ENCODE data around the gene ARL6.

The ARL6 gene

DNA sequence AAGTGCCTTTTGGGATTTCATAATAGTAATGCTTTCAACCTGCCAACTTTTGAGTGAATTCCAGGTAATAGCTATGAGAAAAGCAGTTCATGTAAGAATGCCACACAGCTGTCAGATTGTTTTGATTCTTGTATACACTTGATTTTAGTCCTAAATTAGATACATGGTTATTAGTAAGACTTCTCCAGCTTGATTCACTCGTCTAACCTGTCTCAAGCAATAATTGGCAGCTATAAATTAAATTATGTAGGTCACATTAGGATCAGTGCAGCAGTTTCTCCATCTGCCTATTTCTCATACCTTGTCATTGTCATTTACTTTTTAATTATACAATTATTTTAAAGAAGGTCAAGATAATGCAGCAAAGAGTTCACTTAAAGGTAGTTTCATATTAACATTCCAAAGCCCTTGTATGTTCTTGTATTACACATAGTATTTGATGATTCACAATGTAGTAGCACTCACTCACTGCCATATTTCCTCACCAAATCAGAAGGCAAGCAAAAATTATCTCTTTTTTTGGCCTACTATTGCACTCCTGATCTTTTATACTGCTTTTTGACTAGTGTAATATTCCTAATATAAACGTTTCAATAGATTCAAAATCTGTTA is 46.3 kb downstream of the ARL6 start:
- Histone ChIP-seq H3K9ac (ENCODE audit: low read depth, low read length, poor library complexity, severe bottlenecking) (no peak overlapping the region), H3K4me2 (ENCODE audit: low read depth, low read length, poor library complexity, severe bottlenecking) (no peak overlapping the region), H3K9me2 (replicated peaks; ENCODE audit: low read depth, low read length) (no peaks in the 10 kb centered on the region), H3K36me3 (ENCODE audit: insufficient read depth, low read length) (no peaks in the 10 kb centered on the region), H3K4me3 (ENCODE audit: low read length, poor library complexity, severe bottlenecking) (no peak overlapping the region), H3K4me1 (ENCODE audit: insufficient read depth, low read length, poor library complexity, severe bottlenecking) (no peaks in the 10 kb centered on the region), H3K79me2 (ENCODE audit: insufficient read depth, low read length) (no peaks in the 10 kb centered on the region), H3K9me3 (ENCODE audit: insufficient read depth, low read depth, low read length) (no peaks in the 10 kb centered on the region), H2AFZ (ENCODE audit: low read length) (no peak overlapping the region), H3F3A (ENCODE audit: low read depth) (no peaks in the 10 kb centered on the region), H4K20me1 (ENCODE audit: insufficient read depth, low read length, poor library complexity, severe bottlenecking) (no peaks in the 10 kb centered on the region), H3K27me3 (ENCODE audit: insufficient read depth, low read length, poor library complexity, severe bottlenecking) (no peaks in the 10 kb centered on the region)
- TF ChIP-seq EZH2phosphoT487 (IDR thresholded peaks at IDR 0.05; ENCODE audit: borderline replicate concordance) = no peak
- TF ChIP-seq, protein P1, sequence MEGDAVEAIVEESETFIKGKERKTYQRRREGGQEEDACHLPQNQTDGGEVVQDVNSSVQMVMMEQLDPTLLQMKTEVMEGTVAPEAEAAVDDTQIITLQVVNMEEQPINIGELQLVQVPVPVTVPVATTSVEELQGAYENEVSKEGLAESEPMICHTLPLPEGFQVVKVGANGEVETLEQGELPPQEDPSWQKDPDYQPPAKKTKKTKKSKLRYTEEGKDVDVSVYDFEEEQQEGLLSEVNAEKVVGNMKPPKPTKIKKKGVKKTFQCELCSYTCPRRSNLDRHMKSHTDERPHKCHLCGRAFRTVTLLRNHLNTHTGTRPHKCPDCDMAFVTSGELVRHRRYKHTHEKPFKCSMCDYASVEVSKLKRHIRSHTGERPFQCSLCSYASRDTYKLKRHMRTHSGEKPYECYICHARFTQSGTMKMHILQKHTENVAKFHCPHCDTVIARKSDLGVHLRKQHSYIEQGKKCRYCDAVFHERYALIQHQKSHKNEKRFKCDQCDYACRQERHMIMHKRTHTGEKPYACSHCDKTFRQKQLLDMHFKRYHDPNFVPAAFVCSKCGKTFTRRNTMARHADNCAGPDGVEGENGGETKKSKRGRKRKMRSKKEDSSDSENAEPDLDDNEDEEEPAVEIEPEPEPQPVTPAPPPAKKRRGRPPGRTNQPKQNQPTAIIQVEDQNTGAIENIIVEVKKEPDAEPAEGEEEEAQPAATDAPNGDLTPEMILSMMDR (conservative IDR thresholded peaks at IDR 0.05; ENCODE audit: low read length) = no peak

- Histone ChIP-seq H3K9me2 (replicated peaks; ENCODE audit: low read depth, low read length) (no peaks in the 10 kb centered on the region), H3F3A (ENCODE audit: low read depth) (no peaks in the 10 kb centered on the region), H3K79me2 (ENCODE audit: insufficient read depth, low read length) (no peaks in the 10 kb centered on the region), H3K9ac (ENCODE audit: low read depth, low read length, poor library complexity, severe bottlenecking) (no peak overlapping the region), H3K4me1 (ENCODE audit: insufficient read depth, low read length, poor library complexity, severe bottlenecking) (no peaks in the 10 kb centered on the region), H2AFZ (ENCODE audit: low read length) (no peak overlapping the region), H3K4me2 (ENCODE audit: low read depth, low read length, poor library complexity, severe bottlenecking) (no peak overlapping the region), H4K20me1 (ENCODE audit: insufficient read depth, low read length, poor library complexity, severe bottlenecking) (no peaks in the 10 kb centered on the region), H3K27me3 (ENCODE audit: insufficient read depth, low read length, poor library complexity, severe bottlenecking) (no peaks in the 10 kb centered on the region), H3K36me3 (ENCODE audit: insufficient read depth, low read length) (no peaks in the 10 kb centered on the region), H3K4me3 (ENCODE audit: low read length, poor library complexity, severe bottlenecking) (no peak overlapping the region), H3K9me3 (ENCODE audit: insufficient read depth, low read depth, low read length) (no peaks in the 10 kb centered on the region)
- TF ChIP-seq EZH2phosphoT487 (IDR thresholded peaks at IDR 0.05; ENCODE audit: borderline replicate concordance) = no peak
- TF ChIP-seq, protein P1 (conservative IDR thresholded peaks at IDR 0.05; ENCODE audit: low read length) = no peak
These were observed 50.8 kb downstream of the ARL6 start for GRCh38 chr3:97815149-97815917.

- H4K20me1 ChIP-seq (ENCODE audit: insufficient read depth, low read length, poor library complexity, severe bottlenecking) = no peaks in the 10 kb centered on the region
- H3K79me2 ChIP-seq (ENCODE audit: insufficient read depth, low read length) = no peaks in the 10 kb centered on the region
- H3K9ac ChIP-seq (ENCODE audit: low read depth, low read length, poor library complexity, severe bottlenecking) = no peak overlapping the region
- H3K9me2 ChIP-seq (replicated peaks; ENCODE audit: low read depth, low read length) = no peaks in the 10 kb centered on the region
- no peaks in the 10 kb centered on the region for H3K36me3 ChIP-seq (ENCODE audit: insufficient read depth, low read length)
- H3F3A ChIP-seq (ENCODE audit: low read depth) = no peaks in the 10 kb centered on the region
- H3K4me1 ChIP-seq (ENCODE audit: insufficient read depth, low read length, poor library complexity, severe bottlenecking) = peaks cover 6% of the 10 kb centered on the region
- no peaks in the 10 kb centered on the region for H3K27me3 ChIP-seq (ENCODE audit: insufficient read depth, low read length, poor library complexity, severe bottlenecking)
- no peaks in the 10 kb centered on the region for H3K9me3 ChIP-seq (ENCODE audit: insufficient read depth, low read depth, low read length)
- H3K4me3 ChIP-seq (ENCODE audit: low read length, poor library complexity, severe bottlenecking) = no peak overlapping the region
- H2AFZ ChIP-seq (ENCODE audit: low read length) = no peak overlapping the region; the same call in 1 of the 2 replicates
- TF ChIP-seq, protein P1 (conservative IDR thresholded peaks at IDR 0.05; ENCODE audit: low read length) = no peak
- no peak for TF ChIP-seq EZH2phosphoT487 (IDR thresholded peaks at IDR 0.05; ENCODE audit: borderline replicate concordance)
- no peak overlapping the region for H3K4me2 ChIP-seq (ENCODE audit: low read depth, low read length, poor library complexity, severe bottlenecking)
These were observed 52.3 kb downstream of the ARL6 start for GRCh38 chr3:97816811-97817210.

Measured in Loucy (cell line).